HepG2 (cell line): ENCODE data around the gene CPVL. TPM values are rescaled to one million over a fixed set of nuclear protein-coding genes. Genes with fewer than 3 reads are reported as not detected.
A peak's percentile ranks its signal among the peaks of the same experiment; 100 is the strongest.

ENCODE experiments used
- BRF2 ChIP-seq: sonication (generic); formaldehyde crosslinking; IDR thresholded peaks from 2 replicates; pipeline ENCODE4 v1.8.1; 2022; ENCODE audit warnings: mild to moderate bottlenecking, missing genetic modification reagents
- CAMTA2 ChIP-seq: sonication (generic); formaldehyde crosslinking; IDR thresholded peaks from 2 replicates; pipeline ENCODE4 v1.4.0; 2020; ENCODE audit warnings: mild to moderate bottlenecking, missing genetic modification reagents, borderline replicate concordance
- EEA1 ChIP-seq: sonication (generic); formaldehyde crosslinking; IDR thresholded peaks from 2 replicates; pipeline ENCODE4 v1.5.1; 2020; ENCODE audit warnings: mild to moderate bottlenecking, missing genetic modification reagents, borderline replicate concordance
- EZH2 ChIP-seq: conservative IDR thresholded peaks from 2 replicates; pipeline ENCODE4 v1.6.1; 2012; ENCODE audit warnings: mild to moderate bottlenecking, low read depth, low read length, moderate library complexity
- FOXA1 ChIP-seq, 2 experiments: fragments of 450-650 bp in 1 of 2; sonication (generic) in 1 of 2; formaldehyde crosslinking in 1 of 2; IDR thresholded peaks; 2 replicates each; pipeline versions ENCODE4 v1.4.0 to v1.6.1; 2016 to 2020; ENCODE audit warnings: missing genetic modification reagents in 1 of 2
- IKZF4 ChIP-seq: sonication (generic); formaldehyde crosslinking; IDR thresholded peaks from 2 replicates; pipeline ENCODE4 v1.5.1; 2020; ENCODE audit warnings: borderline replicate concordance, mild to moderate bottlenecking, low read depth, missing genetic modification reagents; ENCODE audit errors: not compliant biosample characterization
- KDM3A ChIP-seq: IDR thresholded peaks from 2 replicates; pipeline ENCODE4 v1.6.1; 2018; ENCODE audit warnings: low read depth, missing compliant biosample characterization
- KDM4B ChIP-seq: sonication (generic); formaldehyde crosslinking; IDR thresholded peaks from 2 replicates; pipeline ENCODE4 v1.4.0; 2020; ENCODE audit warnings: missing genetic modification reagents
- MEF2D ChIP-seq: sonication (generic); formaldehyde crosslinking; IDR thresholded peaks from 2 replicates; pipeline ENCODE4 v1.5.1; 2020; ENCODE audit warnings: mild to moderate bottlenecking, missing genetic modification reagents
- MTA1 ChIP-seq: sonication (generic); formaldehyde crosslinking; IDR thresholded peaks from 2 replicates; pipeline ENCODE4 v1.4.0; 2020; ENCODE audit warnings: missing genetic modification reagents, mild to moderate bottlenecking, borderline replicate concordance
- MTF2 ChIP-seq: sonication (generic); formaldehyde crosslinking; IDR thresholded peaks from 2 replicates; pipeline ENCODE4 v1.5.0; 2020; ENCODE audit warnings: missing genetic modification reagents, borderline replicate concordance
- NFYC ChIP-seq: IDR thresholded peaks from 2 replicates; pipeline ENCODE4 v1.6.1; 2016; ENCODE audit warnings: missing genetic modification reagents, missing compliant biosample characterization
- PAX8 ChIP-seq: sonication (generic); formaldehyde crosslinking; IDR thresholded peaks from 2 replicates; pipeline ENCODE4 v1.8.0; 2022; ENCODE audit warnings: mild to moderate bottlenecking, missing genetic modification reagents, borderline replicate concordance
- RAD21 ChIP-seq: fragments of 450-650 bp; formaldehyde crosslinking; IDR thresholded peaks from 2 replicates; pipeline ENCODE4 v1.5.0; 2020; ENCODE audit warnings: mild to moderate bottlenecking
- RFX1 ChIP-seq: fragments of 450-650 bp; IDR thresholded peaks from 2 replicates; pipeline ENCODE4 v1.6.1; 2017
- RXRA ChIP-seq: sonication (generic); formaldehyde crosslinking; IDR thresholded peaks from 2 replicates; pipeline ENCODE4 v1.5.1; 2020; ENCODE audit warnings: missing genetic modification reagents
- SP4 ChIP-seq: sonication (generic); formaldehyde crosslinking; IDR thresholded peaks from 2 replicates; pipeline ENCODE4 v1.8.1; 2023; ENCODE audit warnings: mild to moderate bottlenecking, missing genetic modification reagents
- ZBTB20 ChIP-seq: sonication (generic); formaldehyde crosslinking; IDR thresholded peaks from 2 replicates; pipeline ENCODE4 v1.8.1; 2023; ENCODE audit warnings: missing genetic modification reagents, low read depth, mild to moderate bottlenecking, borderline replicate concordance
- ZFP1 ChIP-seq: IDR thresholded peaks from 2 replicates; pipeline ENCODE4 v1.6.1; 2016
- ZFP36L2 ChIP-seq: sonication (generic); formaldehyde crosslinking; IDR thresholded peaks from 2 replicates; pipeline ENCODE4 v1.4.0; 2020; ENCODE audit warnings: missing genetic modification reagents
- ZFX ChIP-seq: sonication (generic); formaldehyde crosslinking; IDR thresholded peaks from 2 replicates; pipeline ENCODE4 v1.4.0; 2020; ENCODE audit warnings: mild to moderate bottlenecking, low read depth, missing genetic modification reagents, moderate library complexity
- ZKSCAN8 ChIP-seq: IDR thresholded peaks from 2 replicates; pipeline ENCODE4 v1.6.1; 2016; ENCODE audit warnings: borderline replicate concordance, missing genetic modification reagents, missing compliant biosample characterization
- ZNF12 ChIP-seq: sonication (generic); formaldehyde crosslinking; IDR thresholded peaks from 2 replicates; pipeline ENCODE4 v1.5.0; 2020; ENCODE audit warnings: missing genetic modification reagents
- ZNF281 ChIP-seq: sonication (generic); formaldehyde crosslinking; IDR thresholded peaks from 2 replicates; pipeline ENCODE4 v1.4.0; 2020; ENCODE audit warnings: missing genetic modification reagents, borderline replicate concordance
- ZNF432 ChIP-seq: sonication (generic); formaldehyde crosslinking; IDR thresholded peaks from 2 replicates; pipeline ENCODE4 v1.5.0; 2020; ENCODE audit warnings: missing genetic modification reagents, mild to moderate bottlenecking, borderline replicate concordance
- ZNF562 ChIP-seq: sonication (generic); formaldehyde crosslinking; IDR thresholded peaks from 2 replicates; pipeline ENCODE4 v1.8.0; 2022; ENCODE audit warnings: missing genetic modification reagents, borderline replicate concordance
- ZNF619 ChIP-seq: sonication (generic); formaldehyde crosslinking; IDR thresholded peaks from 2 replicates; pipeline ENCODE4 v1.4.0; 2020; ENCODE audit warnings: mild to moderate bottlenecking, missing genetic modification reagents
- ZNF773 ChIP-seq: sonication (generic); formaldehyde crosslinking; IDR thresholded peaks from 2 replicates; pipeline ENCODE4 v1.4.0; 2020; ENCODE audit warnings: missing genetic modification reagents, borderline replicate concordance
- ZNF878 ChIP-seq: sonication (generic); formaldehyde crosslinking; IDR thresholded peaks from 2 replicates; pipeline ENCODE4 v1.8.1; 2023; ENCODE audit warnings: mild to moderate bottlenecking, missing genetic modification reagents, moderate library complexity
- polyA plus RNA-seq, 8 experiments: library from polyadenylated mRNA; depleted of rRNA in 3 of 8; stranded (reverse) in 7 of 8; unstranded in 1 of 8; fragments of >200 nt; fragmentation: Illumina TruSeq in 4 of 8; extraction: Trizol in 4 of 8; gene quantifications; 2 replicates each; pipeline versions ENCODE4 v1.2.1 to v1.2.3, GENCODE V29; 2011 to 2016; ENCODE audit warnings: low read depth in 4 of 8, missing spikeins in 1 of 8, mixed read lengths in 1 of 8; ENCODE audit not compliant: insufficient read depth in 1 of 8
- total RNA-seq, 5 experiments: library from RNA; depleted of rRNA; stranded (reverse); fragments of >200 nt; fragmentation: Illumina TruSeq; extraction: Trizol; gene quantifications; 2 replicates each; pipeline ENCODE4 v1.2.3, GENCODE V29; 2016; ENCODE audit warnings: low read depth in 1 of 5

The CPVL gene
- total and polyA plus RNA-seq, 2 of the 13 experiments (the other 11 are each of a cell fraction or from before 2014, with no cell fraction given), result 59.2 to 294 TPM

GRCh38 chr7:29190349-29191045 lies 44.2 kb upstream of the CPVL start (continued):
- TF ChIP-seq ZFX, result peak; percentile 33; the same call in 1 of the 2 replicates
- no peak; the same call in 1 of the 2 replicates for TF ChIP-seq ZNF432 (CRISPR knock-in tag)
- peak; percentile 58 for TF ChIP-seq FOXA1 (IDR thresholded peaks at IDR 0.05)
- peak; percentile 84 for TF ChIP-seq FOXA1 (CRISPR knock-in tag; IDR thresholded peaks at IDR 0.05)
- TF ChIP-seq MTA1 (CRISPR knock-in tag), result no peak
- TF ChIP-seq RFX1, result no peak
- TF ChIP-seq ZNF878 (CRISPR knock-in tag), result peak; percentile 63; the same call in 1 of the 2 replicates
- no peak; the same call in 1 of the 2 replicates for TF ChIP-seq MEF2D (CRISPR knock-in tag)
- no peak for TF ChIP-seq IKZF4 (CRISPR knock-in tag)
- no peak; the same call in 1 of the 2 replicates for TF ChIP-seq ZBTB20 (CRISPR knock-in tag)
- no peak for TF ChIP-seq KDM4B (CRISPR knock-in tag)
- TF ChIP-seq ZNF281 (CRISPR knock-in tag), result peak; percentile 30; the same call in 1 of the 2 replicates
- TF ChIP-seq EZH2, result no peak
- no peak for TF ChIP-seq BRF2
- TF ChIP-seq ZKSCAN8 (CRISPR knock-in tag), result peak; percentile 27
- TF ChIP-seq EEA1 (CRISPR knock-in tag), result no peak
- peak; percentile 28; the same call in 1 of the 2 replicates for TF ChIP-seq SP4 (CRISPR knock-in tag)
- TF ChIP-seq ZNF619, result no peak
- no peak; the same call in 1 of the 2 replicates for TF ChIP-seq NFYC
- no peak; the same call in 1 of the 2 replicates for TF ChIP-seq KDM3A (CRISPR knock-in tag)
- TF ChIP-seq ZNF773 (CRISPR knock-in tag), result no peak
- peak; percentile 50; the same call in 1 of the 2 replicates for TF ChIP-seq ZNF12 (CRISPR knock-in tag)
- TF ChIP-seq ZFP36L2 (CRISPR knock-in tag), result no peak
- TF ChIP-seq RAD21 (CRISPR knock-in tag), result no peak
- TF ChIP-seq MTF2 (CRISPR knock-in tag), result no peak
- no peak for TF ChIP-seq PAX8 (CRISPR knock-in tag)
- no peak for TF ChIP-seq CAMTA2 (CRISPR knock-in tag)
- TF ChIP-seq ZNF562 (CRISPR knock-in tag), result no peak
- TF ChIP-seq ZFP1 (CRISPR knock-in tag), result no peak
- TF ChIP-seq RXRA, result no peak; the same call in 1 of the 2 replicates
